Testis (tissue), 3 donors: ENCODE measurements around the gene CD4. TPM values are rescaled to one million over a fixed set of nuclear protein-coding genes. Genes with fewer than 3 reads are reported as not detected.

Experiments
- DNase-seq: peaks from one replicate; pipeline ENCODE4 v3.0.0-alpha.2; 2019
- H3K27ac ChIP-seq, 2 donors: fragments of 200-600 bp; sonication (generic); one replicate each; pipeline ENCODE4 v1.5.1; 2019
- H3K27me3 ChIP-seq: fragments of 200-600 bp; sonication (generic); one replicate; pipeline ENCODE4 v1.5.1; 2019
- H3K36me3 ChIP-seq: fragments of 200-600 bp; sonication (generic); one replicate; pipeline ENCODE4 v1.5.1; 2017; ENCODE audit warnings: low read depth; ENCODE audit errors: missing control alignments
- H3K4me1 ChIP-seq: fragments of 200-600 bp; sonication (generic); one replicate; pipeline ENCODE4 v1.5.1; 2019
- H3K4me3 ChIP-seq, 2 donors: fragments of 200-600 bp; sonication (generic); one replicate each; pipeline ENCODE4 v1.5.1; 2017 to 2019
- H3K9me3 ChIP-seq: fragments of 200-600 bp; sonication (generic); one replicate; pipeline ENCODE4 v1.5.1; 2017
- POLR2A ChIP-seq: fragments of 450-650 bp; IDR thresholded peaks from one replicate; pipeline ENCODE4 v1.6.1; 2017; ENCODE audit warnings: antibody characterized with exemption, mild to moderate bottlenecking, moderate library complexity
- WGBS, 2 donors: methylation state at CpG; one replicate each; pipeline ENCODE4 v1.1.5; 2018; 5-methylcytosine and 5-hydroxymethylcytosine counted together
- intact Hi-C: fragments of 100-400 bp; cut with DNase I; formaldehyde crosslinking; loops from one replicate; pipeline ENCODE4 v1.15.1; 2023; ENCODE audit warnings: low total_unique reads
- polyA plus RNA-seq: library from polyadenylated mRNA; stranded (reverse); fragments of 350-450 nt; fragmentation: Illumina TruSeq; extraction: RNeasy Lipid Tissue Mini Kit (QIAGEN cat#74804); gene quantifications from one replicate; pipeline ENCODE4 v1.2.3, GENCODE V29; 2014; ENCODE audit warnings: low read depth, low replicate concordance; ENCODE audit not compliant: insufficient read depth
- total RNA-seq, 2 donors: library from RNA; depleted of rRNA; stranded (reverse); fragments of >200 nt; gene quantifications; one replicate each; pipeline ENCODE4 v1.2.3, GENCODE V29; 2016
- TF ChIP-seq, protein P1 (sequence below), 3 experiments: fragments of 450-650 bp in 2 of 3; fragments of 200-600 bp in 1 of 3; sonication (generic) in 1 of 3; IDR thresholded peaks; one replicate each; pipeline ENCODE4 v1.5.1; 2016 to 2019; ENCODE audit warnings: antibody characterized with exemption in 3 of 3, mild to moderate bottlenecking in 2 of 3, moderate library complexity in 1 of 3

Gene CD4
- total and polyA plus RNA-seq, 3 donors from 2014 or later, result 2.0 to 22.2 (median 4.5) TPM

GRCh38 chr12:6817662-6818157 lies 28.4 kb downstream of the CD4 start:
- H3K36me3 ChIP-seq, result no peaks in the 10 kb centered on the region
- no peak for TF ChIP-seq POLR2A
- TF ChIP-seq, protein P1, sequence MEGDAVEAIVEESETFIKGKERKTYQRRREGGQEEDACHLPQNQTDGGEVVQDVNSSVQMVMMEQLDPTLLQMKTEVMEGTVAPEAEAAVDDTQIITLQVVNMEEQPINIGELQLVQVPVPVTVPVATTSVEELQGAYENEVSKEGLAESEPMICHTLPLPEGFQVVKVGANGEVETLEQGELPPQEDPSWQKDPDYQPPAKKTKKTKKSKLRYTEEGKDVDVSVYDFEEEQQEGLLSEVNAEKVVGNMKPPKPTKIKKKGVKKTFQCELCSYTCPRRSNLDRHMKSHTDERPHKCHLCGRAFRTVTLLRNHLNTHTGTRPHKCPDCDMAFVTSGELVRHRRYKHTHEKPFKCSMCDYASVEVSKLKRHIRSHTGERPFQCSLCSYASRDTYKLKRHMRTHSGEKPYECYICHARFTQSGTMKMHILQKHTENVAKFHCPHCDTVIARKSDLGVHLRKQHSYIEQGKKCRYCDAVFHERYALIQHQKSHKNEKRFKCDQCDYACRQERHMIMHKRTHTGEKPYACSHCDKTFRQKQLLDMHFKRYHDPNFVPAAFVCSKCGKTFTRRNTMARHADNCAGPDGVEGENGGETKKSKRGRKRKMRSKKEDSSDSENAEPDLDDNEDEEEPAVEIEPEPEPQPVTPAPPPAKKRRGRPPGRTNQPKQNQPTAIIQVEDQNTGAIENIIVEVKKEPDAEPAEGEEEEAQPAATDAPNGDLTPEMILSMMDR (IDR thresholded peaks at IDR 0.05), result no peak
- intact Hi-C loops, result no loop called here
- no peak overlapping the region for H3K4me3 ChIP-seq
- no peak for DNase-seq
- no peaks in the 10 kb centered on the region for H3K27me3 ChIP-seq
- 74 to 81% methylated on average over 20 of the region's 20 CpGs for WGBS, 2 donors
- no peak overlapping the region for H3K27ac ChIP-seq
- H3K9me3 ChIP-seq, result no peaks in the 10 kb centered on the region
- H3K4me1 ChIP-seq, result peaks cover 8% of the 10 kb centered on the region

GRCh38 chr12:6818222-6818621 lies 28.9 kb downstream of the CD4 start:
- DNase-seq, result no peak
- Histone ChIP-seq H3K4me1 (peaks cover 8% of the 10 kb centered on the region), H3K4me3 (no peak overlapping the region), H3K27ac (no peak overlapping the region), H3K9me3 (no peaks in the 10 kb centered on the region), H3K27me3 (no peaks in the 10 kb centered on the region), H3K36me3 (no peaks in the 10 kb centered on the region)
- WGBS, 2 donors, result 58 to 88% methylated on average over 9 to 10 of the region's 10 CpGs
- intact Hi-C loops, result no loop called here
- TF ChIP-seq, protein P1 (IDR thresholded peaks at IDR 0.05), result no peak
- TF ChIP-seq POLR2A, result no peak

GRCh38 chr12:6818645-6819044 lies 29.3 kb downstream of the CD4 start:
- no peak overlapping the region for H3K27ac ChIP-seq
- no peaks in the 10 kb centered on the region for H3K9me3 ChIP-seq
- TF ChIP-seq, protein P1 (IDR thresholded peaks at IDR 0.05), result no peak
- no peak for TF ChIP-seq POLR2A
- intact Hi-C loops, result no loop called here
- H3K4me1 ChIP-seq, result peaks cover 8% of the 10 kb centered on the region
- DNase-seq, result no peak
- H3K36me3 ChIP-seq, result no peaks in the 10 kb centered on the region
- 80 to 89% methylated on average over 3 to 4 of the region's 5 CpGs for WGBS, 2 donors
- H3K4me3 ChIP-seq, result no peak overlapping the region
- H3K27me3 ChIP-seq, result no peaks in the 10 kb centered on the region

DNA sequence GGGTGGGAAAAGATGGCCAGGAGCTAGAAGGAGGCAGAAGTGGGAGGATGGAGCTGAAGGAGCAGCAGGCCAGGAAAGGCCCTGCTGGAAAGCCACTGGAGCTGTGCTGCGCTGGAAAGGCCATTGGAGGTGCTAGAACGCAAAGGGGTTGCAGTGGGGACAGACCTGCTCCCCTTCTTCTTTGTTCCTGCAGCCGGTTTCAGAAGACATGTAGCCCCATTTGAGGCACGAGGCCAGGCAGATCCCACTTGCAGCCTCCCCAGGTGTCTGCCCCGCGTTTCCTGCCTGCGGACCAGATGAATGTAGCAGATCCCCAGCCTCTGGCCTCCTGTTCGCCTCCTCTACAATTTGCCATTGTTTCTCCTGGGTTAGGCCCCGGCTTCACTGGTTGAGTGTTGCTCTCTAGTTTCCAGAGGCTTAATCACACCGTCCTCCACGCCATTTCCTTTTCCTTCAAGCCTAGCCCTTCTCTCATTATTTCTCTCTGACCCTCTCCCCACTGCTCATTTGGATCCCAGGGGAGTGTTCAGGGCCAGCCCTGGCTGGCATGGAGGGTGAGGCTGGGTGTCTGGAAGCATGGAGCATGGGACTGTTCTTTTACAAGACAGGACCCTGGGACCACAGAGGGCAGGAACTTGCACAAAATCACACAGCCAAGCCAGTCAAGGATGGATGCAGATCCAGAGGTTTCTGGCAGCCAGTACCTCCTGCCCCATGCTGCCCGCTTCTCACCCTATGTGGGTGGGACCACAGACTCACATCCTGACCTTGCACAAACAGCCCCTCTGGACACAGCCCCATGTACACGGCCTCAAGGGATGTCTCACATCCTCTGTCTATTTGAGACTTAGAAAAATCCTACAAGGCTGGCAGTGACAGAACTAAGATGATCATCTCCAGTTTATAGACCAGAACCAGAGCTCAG lies 30.0 kb downstream of the CD4 start:
- Histone ChIP-seq H3K4me1 (peaks cover 8% of the 10 kb centered on the region), H3K9me3 (no peaks in the 10 kb centered on the region), H3K4me3 (no peak overlapping the region), H3K27me3 (no peaks in the 10 kb centered on the region), H3K36me3 (no peaks in the 10 kb centered on the region), H3K27ac (no peak overlapping the region)
- 91 to 92% methylated on average over 13 of the region's 13 CpGs for WGBS, 2 donors
- DNase-seq, result no peak
- no peak for TF ChIP-seq POLR2A
- TF ChIP-seq, protein P1 (IDR thresholded peaks at IDR 0.05), result no peak
- intact Hi-C loops, result loop anchor here (10.0 kb wide), 1 partner anchor 45 kb away; the partner anchor contains the start of gene LAG3
